GM12872 (cell line): ENCODE data around the gene TMBIM4.

ENCODE experiments used
- TF ChIP-seq, protein P1 (sequence below): IDR thresholded peaks from 3 replicates; pipeline ENCODE4 v1.5.1; 2011; ENCODE audit warnings: low read depth, mild to moderate bottlenecking, low read length, moderate library complexity; ENCODE audit not compliant: insufficient read depth

Gene TMBIM4

DNA sequence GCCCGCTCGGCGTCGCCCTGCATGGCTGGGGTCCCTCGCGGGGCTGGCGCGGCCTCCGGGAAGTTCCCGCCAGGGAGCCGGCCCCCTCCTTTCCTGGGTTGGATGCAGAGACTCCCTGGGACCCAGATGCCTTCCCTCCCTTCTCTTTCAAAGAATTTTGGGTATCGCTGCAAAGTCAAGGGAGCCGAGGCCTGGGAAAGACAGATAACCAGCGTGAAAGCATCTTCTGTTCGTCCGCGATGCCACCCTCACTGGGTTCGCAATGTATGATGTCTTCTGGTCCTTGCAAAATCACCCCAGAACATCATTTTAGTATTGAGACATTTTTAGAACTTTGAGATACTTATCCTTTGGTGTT is 19.7 kb upstream of the TMBIM4 start:
- TF ChIP-seq, protein P1, sequence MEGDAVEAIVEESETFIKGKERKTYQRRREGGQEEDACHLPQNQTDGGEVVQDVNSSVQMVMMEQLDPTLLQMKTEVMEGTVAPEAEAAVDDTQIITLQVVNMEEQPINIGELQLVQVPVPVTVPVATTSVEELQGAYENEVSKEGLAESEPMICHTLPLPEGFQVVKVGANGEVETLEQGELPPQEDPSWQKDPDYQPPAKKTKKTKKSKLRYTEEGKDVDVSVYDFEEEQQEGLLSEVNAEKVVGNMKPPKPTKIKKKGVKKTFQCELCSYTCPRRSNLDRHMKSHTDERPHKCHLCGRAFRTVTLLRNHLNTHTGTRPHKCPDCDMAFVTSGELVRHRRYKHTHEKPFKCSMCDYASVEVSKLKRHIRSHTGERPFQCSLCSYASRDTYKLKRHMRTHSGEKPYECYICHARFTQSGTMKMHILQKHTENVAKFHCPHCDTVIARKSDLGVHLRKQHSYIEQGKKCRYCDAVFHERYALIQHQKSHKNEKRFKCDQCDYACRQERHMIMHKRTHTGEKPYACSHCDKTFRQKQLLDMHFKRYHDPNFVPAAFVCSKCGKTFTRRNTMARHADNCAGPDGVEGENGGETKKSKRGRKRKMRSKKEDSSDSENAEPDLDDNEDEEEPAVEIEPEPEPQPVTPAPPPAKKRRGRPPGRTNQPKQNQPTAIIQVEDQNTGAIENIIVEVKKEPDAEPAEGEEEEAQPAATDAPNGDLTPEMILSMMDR: no peak

DNA sequence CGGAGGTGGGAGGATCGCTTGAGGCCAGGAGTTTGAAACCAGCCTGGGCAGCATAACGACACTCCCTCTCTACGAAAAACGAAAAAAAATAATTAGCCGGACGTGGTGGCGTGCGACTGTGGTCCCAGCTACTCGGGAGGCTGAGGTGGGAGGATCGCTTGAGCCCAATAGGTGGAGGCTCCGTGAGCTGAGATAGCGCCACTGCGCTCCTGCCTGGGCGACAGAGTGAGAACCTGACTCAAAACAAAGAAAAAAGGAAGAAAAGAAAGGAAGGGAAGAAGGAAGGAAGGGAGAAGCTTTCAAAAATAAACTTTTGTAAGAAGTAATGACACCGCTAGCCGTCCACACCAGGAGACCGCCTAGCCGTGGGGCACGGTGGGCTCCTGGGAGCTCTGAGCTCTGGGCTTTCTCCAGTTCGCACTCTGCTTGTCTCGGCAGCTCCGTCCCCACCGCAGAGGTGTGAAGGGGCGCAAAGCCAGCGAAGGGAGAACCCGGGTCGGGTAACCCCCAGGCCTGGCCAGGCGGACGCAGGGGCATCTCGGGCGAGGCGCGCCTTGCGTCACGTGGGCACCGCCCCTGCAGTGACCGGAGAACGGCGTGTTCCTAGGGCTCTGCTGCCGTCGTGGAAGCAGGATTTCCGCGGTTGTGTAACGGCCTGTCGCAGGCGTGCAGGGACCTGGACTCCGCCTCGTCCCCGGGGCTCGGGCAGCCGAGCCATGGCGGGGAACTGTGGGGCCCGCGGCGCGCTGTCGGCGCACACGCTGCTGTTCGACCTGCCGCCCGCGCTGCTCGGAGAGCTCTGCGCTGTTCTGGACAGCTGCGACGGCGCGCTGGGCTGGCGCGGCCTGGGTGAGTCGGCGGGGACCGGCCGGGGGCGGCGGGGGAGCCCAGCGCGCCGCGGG is 19.0 kb upstream of the TMBIM4 start, which contains the start of gene IRAK3:
Gene IRAK3 (plus strand): TSS at position 631 of the 902 bp plus-strand sequence. CDS start 86 bp downstream, at position 717.
- TF ChIP-seq, protein P1: no peak

DNA sequence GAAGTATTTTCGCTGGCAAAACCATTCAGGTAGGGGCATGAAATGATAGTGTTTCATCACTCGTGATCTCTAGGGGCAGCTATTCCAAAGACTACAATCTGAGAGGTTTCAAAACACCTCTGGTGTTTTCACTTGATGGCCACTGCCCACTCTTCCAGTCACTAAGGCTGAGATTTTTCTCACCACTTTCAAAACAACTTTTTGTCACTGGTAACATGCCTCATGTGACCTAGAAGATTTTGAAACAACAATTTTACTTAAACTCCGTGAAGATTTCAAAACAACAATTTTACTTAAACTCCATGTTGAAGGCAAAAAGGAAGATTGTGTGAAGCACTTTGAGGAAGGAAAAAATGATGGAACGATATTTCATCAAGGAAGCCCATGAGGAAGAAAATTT is 18.0 kb upstream of the TMBIM4 start:
- TF ChIP-seq, protein P1: no peak

DNA sequence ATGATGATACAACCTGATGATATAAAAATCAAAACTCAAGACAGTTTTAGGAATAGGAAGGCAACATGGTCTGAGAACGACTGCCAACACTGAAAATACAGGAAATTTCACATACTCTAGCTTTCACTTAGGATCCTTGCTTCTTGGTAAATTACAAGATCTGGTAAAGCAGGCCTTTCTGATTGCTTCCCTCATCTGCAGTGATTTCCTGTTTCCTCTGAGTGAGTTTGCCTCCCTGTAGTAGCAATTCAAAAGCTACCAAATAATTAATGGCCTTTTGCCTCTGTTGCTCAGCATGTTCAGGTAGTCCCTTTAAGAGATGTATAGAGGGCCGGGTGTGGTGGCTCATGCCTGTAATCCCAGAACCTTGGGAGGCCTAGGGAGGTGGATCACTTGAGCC is 17.2 kb upstream of the TMBIM4 start:
- TF ChIP-seq, protein P1: no peak

DNA sequence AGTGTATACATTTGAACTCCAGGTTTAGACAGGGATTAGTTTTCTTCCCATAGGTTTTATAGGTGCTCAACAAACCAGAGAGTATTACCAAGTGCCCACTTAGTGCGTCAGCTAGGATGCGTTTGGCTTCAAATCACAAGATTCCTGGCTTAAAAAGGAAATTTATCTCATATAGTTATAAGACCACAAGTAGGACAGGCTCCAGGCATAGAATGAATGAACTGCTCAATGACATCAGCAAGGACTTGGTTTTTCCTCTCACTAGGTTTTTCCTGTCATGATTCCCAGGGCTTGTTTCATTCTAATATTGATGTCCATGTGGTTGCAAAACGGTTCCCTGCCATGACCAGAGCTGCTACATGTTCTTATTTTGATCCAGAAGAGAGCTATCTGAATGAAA is 13.2 kb upstream of the TMBIM4 start:
- TF ChIP-seq, protein P1: no peak

DNA sequence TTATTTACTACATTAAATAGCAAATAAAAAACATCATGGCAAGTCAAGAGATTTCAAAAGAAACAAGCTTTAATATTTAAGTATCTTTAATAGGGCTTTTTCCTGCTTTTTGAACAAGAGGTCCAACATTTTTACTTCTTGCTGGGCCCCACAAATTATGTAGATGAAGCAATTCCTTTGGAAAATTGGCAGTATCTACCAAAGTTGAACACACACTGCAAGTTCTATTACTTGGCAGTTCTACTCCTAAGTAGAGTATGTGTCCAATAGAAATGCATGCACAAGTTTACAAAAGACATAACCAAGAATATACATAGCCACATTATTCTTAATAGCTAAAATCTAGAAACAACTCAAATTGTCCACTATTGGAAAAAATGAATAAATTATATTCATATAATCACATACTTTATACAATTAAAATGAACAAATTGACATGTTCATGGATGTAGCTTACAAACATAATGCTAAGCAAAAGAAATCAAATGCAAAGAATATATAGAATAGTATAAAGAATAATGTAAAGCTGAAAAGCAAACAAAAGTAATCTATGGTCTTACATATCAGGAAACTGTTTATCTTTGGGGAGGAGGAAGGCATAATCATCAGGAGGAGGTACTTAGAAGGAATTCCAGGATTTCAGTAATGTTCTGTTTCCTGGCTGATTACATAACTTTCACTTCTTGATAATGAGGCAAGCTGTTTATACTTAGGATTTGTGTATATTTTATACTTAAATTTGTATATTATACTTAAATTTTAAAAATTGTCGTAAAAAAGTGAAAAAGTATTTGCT is 6.5 kb upstream of the TMBIM4 start:
- TF ChIP-seq, protein P1: no peak

DNA sequence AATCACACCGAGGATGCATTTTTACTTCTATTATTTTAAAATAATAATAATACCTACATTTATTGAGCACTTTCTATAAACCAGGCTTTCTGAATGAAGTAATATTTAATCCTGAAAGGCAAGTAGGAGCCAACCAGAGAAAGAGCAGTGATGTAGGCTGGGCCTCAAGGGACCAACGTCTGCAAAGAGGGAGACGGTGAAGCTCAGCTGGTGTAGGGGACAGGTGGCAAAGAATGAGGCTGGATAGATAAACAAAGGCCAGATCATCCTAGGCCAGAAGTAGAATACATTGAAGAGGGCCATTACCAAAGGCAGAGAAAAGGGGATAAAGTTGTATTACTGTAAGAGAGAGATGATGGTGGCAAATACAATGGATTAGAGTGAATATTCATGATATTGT is 810 bp upstream of the TMBIM4 start:
- TF ChIP-seq, protein P1: no peak
